A204.1 (cell line): ENCODE measurements around the gene HAGHL.

Source experiments
- FAIRE-seq: peaks from 2 replicates; lab custom pipeline; 2012; peaks lifted over from hg19 to GRCh38; lab: Jason Lieb, UNC

Gene HAGHL

GRCh38 chr16:721765-722540, 5.0 kb upstream of the HAGHL start:
- no peak for FAIRE-seq

GRCh38 chr16:722835-723633, 3.9 kb upstream of the HAGHL start:
- no peak for FAIRE-seq

GRCh38 chr16:723695-724094, 3.2 kb upstream of the HAGHL start:
- FAIRE-seq, result no peak

- FAIRE-seq, result no peak
Observed at GRCh38 chr16:724188-725040, 2.5 kb upstream of the HAGHL start.

GRCh38 chr16:725041-725376, 1.9 kb upstream of the HAGHL start:
- no peak for FAIRE-seq

GRCh38 chr16:725463-726187, 1.3 kb upstream of the HAGHL start:
- FAIRE-seq, result no peak

- FAIRE-seq, result no peak
Observed at GRCh38 chr16:726188-726437, 793 bp upstream of the HAGHL start.

GRCh38 chr16:727291-727977, 528 bp downstream of the HAGHL start:
- no peak for FAIRE-seq

- FAIRE-seq, result no peak
Observed at GRCh38 chr16:728131-728889, 1.4 kb downstream of the HAGHL start.

- no peak for FAIRE-seq
Observed at GRCh38 chr16:728890-729744, 2.2 kb downstream of the HAGHL start.

GRCh38 chr16:729768-730665, 3.1 kb downstream of the HAGHL start:
- no peak for FAIRE-seq

- no peak for FAIRE-seq
Observed at GRCh38 chr16:730666-731509, 4.0 kb downstream of the HAGHL start.

- no peak for FAIRE-seq
Observed at GRCh38 chr16:732332-732731, 5.4 kb downstream of the HAGHL start.

GRCh38 chr16:732936-733335, 6.0 kb downstream of the HAGHL start:
- no peak for FAIRE-seq

GRCh38 chr16:733382-734207, 6.7 kb downstream of the HAGHL start:
- no peak for FAIRE-seq

GRCh38 chr16:734208-734980, 7.5 kb downstream of the HAGHL start:
- FAIRE-seq, result no peak
